ENCODE results near the gene OR4C3.
"Not testable (repeated sequence)": the region's sequence is repeated elsewhere in the genome, so short reads cannot be mapped to it uniquely, and the experiment has no call there.

GRCh38 chr11:48361289-48361688 is 36.6 kb downstream of the OR4C3 start:
- not testable (repeated sequence) for TF ChIP-seq IRF2 (CRISPR knock-in tag; IDR thresholded peaks at IDR 0.05; ENCODE audit: borderline replicate concordance, low read depth); ELF4 (CRISPR knock-in tag; IDR thresholded peaks at IDR 0.05; ENCODE audit: low read depth); CTCF (IDR thresholded peaks at IDR 0.05); NR1H2 (CRISPR knock-in tag; IDR thresholded peaks at IDR 0.05); JUN (CRISPR knock-in tag; IDR thresholded peaks at IDR 0.05); FOXJ3 (CRISPR knock-in tag; IDR thresholded peaks at IDR 0.05; ENCODE audit: borderline replicate concordance); AFF4 (CRISPR knock-in tag; IDR thresholded peaks at IDR 0.05; ENCODE audit: borderline replicate concordance)
- TF ChIP-seq, protein P1, sequence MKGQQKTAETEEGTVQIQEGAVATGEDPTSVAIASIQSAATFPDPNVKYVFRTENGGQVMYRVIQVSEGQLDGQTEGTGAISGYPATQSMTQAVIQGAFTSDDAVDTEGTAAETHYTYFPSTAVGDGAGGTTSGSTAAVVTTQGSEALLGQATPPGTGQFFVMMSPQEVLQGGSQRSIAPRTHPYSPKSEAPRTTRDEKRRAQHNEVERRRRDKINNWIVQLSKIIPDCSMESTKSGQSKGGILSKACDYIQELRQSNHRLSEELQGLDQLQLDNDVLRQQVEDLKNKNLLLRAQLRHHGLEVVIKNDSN (CRISPR knock-in tag; IDR thresholded peaks at IDR 0.05), result not testable (repeated sequence)
- TF ChIP-seq, protein P2, sequence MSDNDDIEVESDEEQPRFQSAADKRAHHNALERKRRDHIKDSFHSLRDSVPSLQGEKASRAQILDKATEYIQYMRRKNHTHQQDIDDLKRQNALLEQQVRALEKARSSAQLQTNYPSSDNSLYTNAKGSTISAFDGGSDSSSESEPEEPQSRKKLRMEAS (CRISPR knock-in tag; IDR thresholded peaks at IDR 0.05), result not testable (repeated sequence)
- TF ChIP-seq, protein P3, sequence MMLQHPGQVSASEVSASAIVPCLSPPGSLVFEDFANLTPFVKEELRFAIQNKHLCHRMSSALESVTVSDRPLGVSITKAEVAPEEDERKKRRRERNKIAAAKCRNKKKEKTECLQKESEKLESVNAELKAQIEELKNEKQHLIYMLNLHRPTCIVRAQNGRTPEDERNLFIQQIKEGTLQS (CRISPR knock-in tag; conservative IDR thresholded peaks at IDR 0.05), result not testable (repeated sequence)
